DOHH2 (cell line): ENCODE data around the gene MAP2K7.

ENCODE experiments used
- H3F3A ChIP-seq: fragments of 200-600 bp; sonication (generic), shearing (Covaris generic); 2 replicates; pipeline ENCODE4 v1.6.0; 2016; ENCODE audit warnings: antibody characterized with exemption, mild to moderate bottlenecking; ENCODE audit not compliant: control insufficient read depth, insufficient read depth
- H3K27ac ChIP-seq: fragments of 200-600 bp; sonication (generic); 2 replicates; pipeline ENCODE4 v1.5.1; 2014; ENCODE audit warnings: low read depth, mild to moderate bottlenecking, low read length, moderate library complexity
- H3K27me3 ChIP-seq: fragments of 200-600 bp; sonication (generic); 2 replicates; pipeline ENCODE4 v1.6.1; 2014; ENCODE audit warnings: mild to moderate bottlenecking, low read length, mixed read lengths; ENCODE audit not compliant: control insufficient read depth
- H3K36me3 ChIP-seq: fragments of 200-600 bp; sonication (generic); 2 replicates; pipeline ENCODE4 v1.6.1; 2014; ENCODE audit warnings: mild to moderate bottlenecking, low read length, moderate library complexity, mixed read lengths; ENCODE audit not compliant: control insufficient read depth
- H3K4me1 ChIP-seq: fragments of 200-600 bp; sonication (generic); 2 replicates; pipeline ENCODE4 v1.6.1; 2014; ENCODE audit warnings: mild to moderate bottlenecking, low read length, mixed read lengths; ENCODE audit not compliant: control insufficient read depth
- H3K4me2 ChIP-seq: fragments of 200-600 bp; sonication (generic); 2 replicates; pipeline ENCODE4 v1.6.0; 2014; ENCODE audit warnings: mild to moderate bottlenecking, low read length, moderate library complexity
- H3K4me3 ChIP-seq: fragments of 200-600 bp; sonication (generic); 2 replicates; pipeline ENCODE4 v1.5.1; 2014; ENCODE audit warnings: mild to moderate bottlenecking, low read length, mixed read lengths
- H3K79me2 ChIP-seq: fragments of 200-600 bp; sonication (generic); 2 replicates; pipeline ENCODE4 v1.6.1; 2014; ENCODE audit warnings: mild to moderate bottlenecking, low read length, mixed read lengths; ENCODE audit not compliant: control insufficient read depth
- H3K9me2 ChIP-seq: fragments of 200-600 bp; sonication (generic); replicated peaks from 2 replicates; pipeline ENCODE4 v1.6.1; 2014; ENCODE audit warnings: mild to moderate bottlenecking, low read length, mixed read lengths; ENCODE audit not compliant: control insufficient read depth
- H3K9me3 ChIP-seq: fragments of 200-600 bp; sonication (generic); 2 replicates; pipeline ENCODE4 v1.6.1; 2014; ENCODE audit warnings: antibody characterized with exemption, low read length, mixed read lengths; ENCODE audit not compliant: control insufficient read depth, insufficient read depth
- H4K20me1 ChIP-seq: fragments of 200-600 bp; sonication (generic); 2 replicates; pipeline ENCODE4 v1.6.0; 2014; ENCODE audit warnings: low read depth, mild to moderate bottlenecking, antibody characterized with exemption, low read length, moderate library complexity; ENCODE audit not compliant: control insufficient read depth, insufficient read depth
- CTCF ChIP-seq: fragments of 200-600 bp; sonication (generic); IDR thresholded peaks from one replicate; pipeline ENCODE4 v1.5.1; 2014; ENCODE audit warnings: antibody characterized with exemption, mild to moderate bottlenecking, low read depth, low read length; ENCODE audit not compliant: poor library complexity, severe bottlenecking
- EZH2phosphoT487 ChIP-seq: fragments of 200-600 bp; sonication (generic); IDR thresholded peaks from 2 replicates; pipeline ENCODE4 v1.6.1; 2017; ENCODE audit warnings: borderline replicate concordance, mild to moderate bottlenecking, antibody characterized with exemption, low read length, moderate library complexity, mixed read lengths

MAP2K7 gene

GRCh38 chr19:7904074-7905020 is 670 bp downstream of the MAP2K7 start:
- H3K4me1 ChIP-seq, result peaks cover 18% of the 10 kb centered on the region
- H3K79me2 ChIP-seq, result peaks cover 45% of the 10 kb centered on the region
- no peaks in the 10 kb centered on the region for H3F3A ChIP-seq
- H3K4me3 ChIP-seq, result peak overlapping the region; percentile 98
- H3K27me3 ChIP-seq, result no peaks in the 10 kb centered on the region
- H3K27ac ChIP-seq, result peak overlapping the region; percentile 47
- TF ChIP-seq EZH2phosphoT487 (no peak), CTCF (no peak)
- no peaks in the 10 kb centered on the region for H3K9me2 ChIP-seq
- peaks cover 14% of the 10 kb centered on the region for H4K20me1 ChIP-seq
- peaks cover 20% of the 10 kb centered on the region for H3K36me3 ChIP-seq
- no peaks in the 10 kb centered on the region for H3K9me3 ChIP-seq
- peak overlapping the region; percentile 98 for H3K4me2 ChIP-seq

GRCh38 chr19:7905268-7905667 is 1.6 kb downstream of the MAP2K7 start:
- Histone ChIP-seq H3K27ac (no peak overlapping the region), H3F3A (no peaks in the 10 kb centered on the region), H3K79me2 (peaks cover 45% of the 10 kb centered on the region), H3K36me3 (peaks cover 22% of the 10 kb centered on the region), H3K4me2 (peak overlapping the region; percentile 98), H3K4me3 (peak overlapping the region; percentile 98), H4K20me1 (peaks cover 14% of the 10 kb centered on the region), H3K9me2 (no peaks in the 10 kb centered on the region), H3K9me3 (no peaks in the 10 kb centered on the region), H3K4me1 (peaks cover 18% of the 10 kb centered on the region), H3K27me3 (no peaks in the 10 kb centered on the region)
- TF ChIP-seq EZH2phosphoT487 (no peak), CTCF (no peak)

- H3F3A ChIP-seq, result no peaks in the 10 kb centered on the region
- H3K4me1 ChIP-seq, result peaks cover 18% of the 10 kb centered on the region
- H3K4me2 ChIP-seq, result no peak overlapping the region
- H3K27ac ChIP-seq, result no peak overlapping the region
- H3K4me3 ChIP-seq, result no peak overlapping the region
- H3K79me2 ChIP-seq, result peaks cover 45% of the 10 kb centered on the region
- no peaks in the 10 kb centered on the region for H3K9me3 ChIP-seq
- peaks cover 14% of the 10 kb centered on the region for H4K20me1 ChIP-seq
- no peaks in the 10 kb centered on the region for H3K9me2 ChIP-seq
- no peaks in the 10 kb centered on the region for H3K27me3 ChIP-seq
- no peak for TF ChIP-seq CTCF
- TF ChIP-seq EZH2phosphoT487, result no peak
- peaks cover 26% of the 10 kb centered on the region for H3K36me3 ChIP-seq
Observed at GRCh38 chr19:7905859-7906258, 2.2 kb downstream of the MAP2K7 start.
